ENCODE results near the gene NDUFS6.
A peak's percentile ranks its signal among the peaks of the same experiment; 100 is the strongest.

NDUFS6 gene

GRCh38 chr5:1765880-1766235 lies 35.3 kb upstream of the NDUFS6 start:
- DNase-seq = no peak

- no peak for DNase-seq
Observed at GRCh38 chr5:1767524-1768282, 33.5 kb upstream of the NDUFS6 start.

DNA sequence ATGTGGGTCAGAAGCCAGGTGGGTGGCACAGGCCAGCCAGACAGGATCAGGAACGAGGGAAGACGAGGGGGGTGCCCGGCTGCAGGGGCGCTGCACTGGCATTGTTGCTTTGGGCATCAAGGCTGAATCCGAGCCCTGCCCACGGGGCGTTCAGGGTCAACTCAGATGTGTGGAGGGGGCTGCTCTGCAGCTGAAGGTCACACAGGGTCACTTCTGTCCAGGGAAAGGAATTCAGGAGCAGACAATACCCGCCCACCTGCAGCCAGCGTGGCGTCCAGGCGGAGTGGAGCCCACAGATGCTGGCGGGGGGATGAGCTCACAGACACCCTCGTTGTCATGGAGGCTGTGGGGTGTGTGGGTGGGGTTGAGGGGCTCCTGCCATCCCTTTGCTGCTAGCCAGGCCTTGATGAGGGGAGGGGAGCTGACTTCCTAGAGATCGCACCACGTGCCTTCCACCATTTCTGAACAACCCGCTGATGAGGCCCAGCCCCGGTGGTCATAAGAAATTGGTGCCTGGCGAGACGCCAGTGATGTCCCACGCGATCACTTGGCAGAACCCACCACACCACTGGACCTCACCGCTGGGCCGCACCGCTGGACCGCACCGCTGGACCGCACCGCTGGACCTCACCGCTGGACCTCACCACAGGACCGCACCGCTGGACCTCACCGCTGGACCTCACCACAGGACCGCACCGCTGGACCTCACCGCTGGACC lies 32.8 kb upstream of the NDUFS6 start:
- no peak for DNase-seq

DNA sequence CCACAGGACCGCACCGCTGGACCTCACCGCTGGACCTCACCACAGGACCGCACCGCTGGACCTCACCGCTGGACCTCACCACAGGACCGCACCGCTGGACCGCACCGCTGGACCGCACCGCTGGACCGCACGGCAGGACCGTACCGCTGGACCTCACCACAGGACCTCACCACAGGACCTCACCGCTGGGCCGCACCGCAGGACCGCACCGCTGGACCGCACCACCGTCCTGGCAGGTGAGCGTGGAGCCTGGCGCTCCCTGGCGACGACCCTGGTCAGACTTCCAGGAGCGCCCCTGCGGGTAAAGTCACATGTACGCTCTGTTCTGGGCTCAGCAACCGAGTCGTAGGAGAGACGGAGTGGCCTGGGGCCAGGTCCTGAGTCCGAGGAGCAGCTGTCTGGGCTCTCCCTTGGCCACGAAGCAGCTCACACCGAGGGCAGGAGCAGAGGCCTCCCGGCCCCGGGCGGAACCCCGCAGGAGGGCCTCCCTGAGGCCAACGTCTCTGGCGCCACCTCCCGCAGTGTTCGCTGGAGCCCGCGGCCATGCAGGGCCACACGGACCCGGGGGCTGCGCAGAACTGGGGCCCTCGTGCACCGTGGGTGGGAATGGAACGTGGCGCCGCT lies 32.1 kb upstream of the NDUFS6 start:
- DNase-seq = no peak

GRCh38 chr5:1769752-1770442 lies 31.3 kb upstream of the NDUFS6 start:
- no peak for DNase-seq

DNA sequence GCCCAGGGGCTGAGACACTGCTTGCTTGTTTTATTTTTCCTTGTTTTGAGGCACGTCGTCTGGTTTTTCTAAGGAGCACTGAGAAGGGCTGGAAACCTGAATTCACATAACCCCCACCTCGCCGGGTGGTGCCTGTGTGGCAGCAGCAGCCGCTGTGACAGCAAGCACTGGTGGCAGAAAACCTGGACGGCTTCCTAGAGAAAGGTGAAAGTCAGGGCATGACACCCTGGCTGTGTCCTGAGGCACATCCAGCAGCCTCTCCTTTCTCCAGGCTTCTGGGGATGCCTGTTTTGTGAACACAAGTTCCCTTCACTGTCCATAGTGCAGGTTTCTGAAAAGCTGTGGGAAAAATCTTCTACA lies 30.8 kb upstream of the NDUFS6 start:
- no peak for DNase-seq

- DNase-seq = no peak
Observed at GRCh38 chr5:1771149-1772065, 29.8 kb upstream of the NDUFS6 start.

DNA sequence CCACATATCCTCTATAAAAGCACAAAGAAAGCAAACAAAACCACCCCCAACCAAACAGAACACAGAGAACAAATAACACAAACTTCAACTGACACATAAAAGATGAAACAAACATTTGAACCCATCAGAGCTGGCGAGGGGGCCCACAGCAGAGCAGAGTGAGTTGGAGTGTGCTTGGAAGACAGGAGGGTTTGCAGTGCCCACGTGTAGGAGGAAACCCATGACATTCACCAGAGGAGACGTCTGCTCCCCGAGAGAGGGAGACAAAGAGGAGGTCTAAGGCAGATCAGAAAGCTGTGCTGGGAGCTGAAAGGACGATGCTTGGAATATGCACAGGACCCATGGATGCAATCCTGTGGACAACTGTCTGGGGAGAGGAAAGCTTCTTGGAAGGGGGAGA lies 28.6 kb upstream of the NDUFS6 start:
- no peak for DNase-seq

GRCh38 chr5:1776831-1777230 lies 24.4 kb upstream of the NDUFS6 start:
- DNase-seq = no peak

DNA sequence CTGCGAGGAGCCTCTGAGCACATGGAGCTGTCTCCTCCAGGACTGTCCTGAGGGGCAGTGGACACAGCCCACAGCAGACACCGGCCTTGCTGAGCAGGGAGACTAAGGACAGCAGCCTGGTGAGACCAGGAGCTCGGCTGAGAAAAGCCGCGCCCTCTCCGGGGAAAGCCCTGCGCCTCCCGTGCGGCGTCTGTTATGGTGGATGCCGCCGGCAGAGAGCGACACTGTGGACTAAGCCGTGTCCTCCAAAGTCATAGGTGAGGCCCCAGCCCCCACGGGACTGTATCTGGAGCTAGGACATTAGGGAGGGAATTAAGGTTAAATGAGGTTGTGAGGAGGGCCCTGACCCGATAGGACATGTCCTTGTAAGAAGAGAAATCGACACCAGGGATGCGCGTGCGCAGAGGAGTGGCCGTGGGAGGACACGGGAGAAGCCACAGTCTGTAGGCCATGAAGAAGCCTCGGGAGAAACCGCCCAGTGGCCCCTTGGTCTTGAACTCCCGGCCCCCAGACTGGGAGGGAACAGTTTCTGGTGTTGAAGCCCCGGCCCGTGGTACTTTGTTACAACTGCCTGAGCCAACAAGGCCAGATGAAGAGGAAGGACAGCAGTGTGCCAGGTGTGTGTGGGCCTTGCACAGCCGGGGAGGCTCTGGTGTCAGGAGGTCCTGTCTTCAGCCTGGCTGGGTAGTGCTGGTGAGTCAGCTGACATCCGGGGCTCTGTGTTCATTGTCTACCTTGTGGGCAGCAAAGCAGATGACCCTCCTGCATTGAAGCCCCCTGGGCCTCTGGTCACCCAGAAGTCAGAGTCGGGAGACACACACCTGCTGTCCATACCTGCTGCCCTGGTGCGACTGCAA lies 23.7 kb upstream of the NDUFS6 start:
- no peak for DNase-seq

GRCh38 chr5:1778138-1779020 lies 22.8 kb upstream of the NDUFS6 start:
- no peak for DNase-seq

GRCh38 chr5:1779021-1779680 lies 22.1 kb upstream of the NDUFS6 start:
- DNase-seq = no peak

- no peak for DNase-seq
Observed at GRCh38 chr5:1779782-1780613, 21.2 kb upstream of the NDUFS6 start.

GRCh38 chr5:1780614-1780930 lies 20.6 kb upstream of the NDUFS6 start:
- no peak for DNase-seq

GRCh38 chr5:1781107-1781506 lies 20.1 kb upstream of the NDUFS6 start:
- DNase-seq = no peak

DNA sequence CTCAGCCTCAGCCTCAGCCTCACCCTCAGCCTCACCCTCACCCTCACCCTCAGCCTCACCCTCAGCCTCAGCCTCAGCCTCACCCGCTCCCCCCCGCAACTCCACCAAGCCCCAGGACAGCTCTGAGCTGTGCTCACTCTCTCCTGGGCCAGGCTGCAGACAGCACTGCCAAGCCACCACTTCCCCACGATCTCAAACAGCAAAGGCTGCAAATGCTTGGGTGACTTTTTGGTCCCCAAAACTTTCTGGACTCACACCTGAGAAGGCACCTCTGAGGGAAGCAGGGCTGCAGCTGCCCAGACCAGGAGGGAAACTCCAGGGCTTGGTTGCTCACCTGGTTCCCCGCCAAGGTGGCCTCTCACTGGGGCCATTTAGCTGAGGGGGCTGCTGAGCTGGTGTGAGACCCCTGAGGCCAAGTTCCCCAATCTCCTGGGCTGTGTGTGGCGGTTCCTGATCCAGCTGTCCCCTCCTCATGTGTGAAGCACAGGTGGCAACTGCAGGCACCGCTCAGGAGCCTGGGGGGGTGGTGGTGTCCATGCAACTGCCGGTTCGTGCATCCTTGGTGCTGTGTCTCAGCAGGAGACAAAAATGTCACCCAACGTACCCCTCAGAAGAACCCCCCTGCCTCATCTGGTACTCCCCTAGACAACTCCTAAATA lies 19.4 kb upstream of the NDUFS6 start:
- peak; percentile 3 for DNase-seq

- DNase-seq = peak; percentile 4
Observed at GRCh38 chr5:1782385-1783215, 18.6 kb upstream of the NDUFS6 start.

DNA sequence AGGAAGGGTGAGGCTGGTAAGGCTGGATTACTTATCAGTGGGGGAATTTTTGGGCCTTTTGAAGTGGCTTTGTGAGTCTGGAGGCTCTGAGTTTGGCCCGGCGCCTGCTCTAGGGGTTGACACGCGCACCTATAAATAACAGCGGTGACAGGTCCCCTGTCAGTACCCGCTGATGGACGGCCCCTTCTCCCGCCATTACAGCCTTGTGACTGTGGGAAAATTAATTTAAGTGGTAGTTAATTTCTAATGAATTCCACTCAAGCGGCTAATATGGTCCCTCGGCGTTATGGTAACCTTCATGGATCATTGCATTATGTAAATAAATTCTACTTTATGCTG lies 18.0 kb upstream of the NDUFS6 start:
- no peak for DNase-seq

Data from femur (tissue), 1 donor.